ENCODE data around the gene MCL1.

Gene MCL1

DNA sequence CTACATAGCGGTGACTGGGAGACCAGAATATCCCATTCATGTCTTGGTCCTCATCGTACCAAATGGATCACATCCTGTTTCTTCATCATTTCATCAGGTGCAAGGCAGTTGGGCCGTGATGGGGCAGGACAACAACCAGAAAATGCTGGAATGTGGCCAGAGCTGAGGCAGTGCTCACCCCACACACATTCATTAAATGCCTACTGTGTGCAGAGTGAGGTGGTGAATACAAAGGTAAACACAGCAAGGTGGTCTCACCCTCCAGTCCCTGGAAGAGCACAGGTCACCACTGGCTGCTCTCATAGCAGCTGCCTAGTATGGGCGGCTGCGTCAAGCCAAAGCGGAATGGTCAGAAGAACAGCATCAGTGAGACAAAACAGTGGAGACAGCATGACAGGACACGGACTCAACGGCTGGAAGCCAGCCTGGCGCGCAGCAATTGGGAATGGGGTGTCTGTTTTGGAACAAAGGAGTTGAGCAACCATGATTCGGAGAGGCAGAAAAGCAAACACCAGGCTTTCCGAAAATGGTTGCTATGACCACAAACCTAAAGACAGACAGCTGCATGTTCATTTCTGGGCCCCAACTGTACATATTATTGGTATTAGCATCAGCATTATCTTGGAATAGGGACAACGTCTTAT is 35.8 kb downstream of the MCL1 start:
- Histone ChIP-seq H3K9ac (ENCODE audit: low read depth, low read length) (no peak overlapping the region), H3K9me3 (ENCODE audit: insufficient read depth, low read depth, low read length) (no peaks in the 10 kb centered on the region), H3K4me3 (ENCODE audit: low read length) (no peak overlapping the region), H3K27ac (ENCODE audit: low read length) (no peak overlapping the region), H3K36me3 (ENCODE audit: insufficient read depth, low read depth, low read length) (no peaks in the 10 kb centered on the region), H3K4me1 (ENCODE audit: insufficient read depth, low read length) (no peaks in the 10 kb centered on the region), H3K27me3 (ENCODE audit: insufficient read depth, low read length) (peaks cover 15% of the 10 kb centered on the region)

DNA sequence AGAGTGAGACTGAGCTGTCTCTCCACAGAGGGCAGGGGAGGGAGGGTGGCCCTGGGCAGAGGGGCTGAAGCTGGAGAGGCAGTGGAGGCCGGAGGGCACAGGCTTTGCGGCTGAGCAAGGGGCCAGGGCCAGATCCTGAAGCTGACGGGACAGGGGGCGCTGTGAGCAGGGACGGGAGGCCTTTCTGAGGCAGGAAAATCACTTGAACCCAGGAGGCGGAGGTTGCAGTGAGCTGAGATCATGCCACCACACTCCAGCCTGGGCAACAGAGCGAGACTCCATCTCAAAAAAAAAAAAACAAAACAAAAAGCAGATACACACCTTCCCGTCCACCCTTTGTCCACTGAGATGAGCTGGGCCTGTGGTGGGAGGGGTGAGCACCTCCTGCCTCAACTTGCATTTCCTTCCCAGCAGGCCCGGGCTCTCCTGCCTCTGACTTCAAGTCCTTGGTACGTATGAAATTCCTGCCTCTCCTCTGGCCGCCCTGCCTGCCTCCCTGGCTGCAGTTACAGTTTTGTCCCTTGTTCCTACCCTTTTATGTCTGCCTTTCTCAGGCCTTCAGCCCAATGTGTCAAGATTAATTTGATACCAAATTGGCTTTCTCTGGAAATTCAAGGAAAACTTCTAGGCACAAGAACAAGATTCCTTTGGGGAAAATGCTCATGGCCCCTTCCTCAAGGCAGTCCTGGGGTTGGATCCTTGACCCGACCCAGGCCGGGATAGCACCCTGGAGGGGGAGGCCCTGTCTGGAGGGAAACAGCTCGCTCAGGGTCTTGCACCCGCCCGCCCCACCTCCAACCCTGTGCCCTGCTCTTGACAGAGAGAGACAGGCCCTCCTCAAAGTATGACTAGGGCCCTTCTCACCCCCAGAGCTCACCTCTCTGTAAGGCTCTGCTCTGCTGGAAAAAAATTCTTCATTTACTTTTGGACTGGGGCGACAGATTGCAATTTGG is 41.4 kb downstream of the MCL1 start:
- Histone ChIP-seq H3K4me3 (ENCODE audit: low read length) (no peak overlapping the region), H3K9ac (ENCODE audit: low read depth, low read length) (peak overlapping the region; percentile 29; the same call in 1 of the 2 replicates), H3K27me3 (ENCODE audit: insufficient read depth, low read length) (no peaks in the 10 kb centered on the region), H3K36me3 (ENCODE audit: insufficient read depth, low read depth, low read length) (no peaks in the 10 kb centered on the region), H3K27ac (ENCODE audit: low read length) (no peak overlapping the region), H3K9me3 (ENCODE audit: insufficient read depth, low read depth, low read length) (no peaks in the 10 kb centered on the region), H3K4me1 (ENCODE audit: insufficient read depth, low read length) (peaks cover 5% of the 10 kb centered on the region)

DNA sequence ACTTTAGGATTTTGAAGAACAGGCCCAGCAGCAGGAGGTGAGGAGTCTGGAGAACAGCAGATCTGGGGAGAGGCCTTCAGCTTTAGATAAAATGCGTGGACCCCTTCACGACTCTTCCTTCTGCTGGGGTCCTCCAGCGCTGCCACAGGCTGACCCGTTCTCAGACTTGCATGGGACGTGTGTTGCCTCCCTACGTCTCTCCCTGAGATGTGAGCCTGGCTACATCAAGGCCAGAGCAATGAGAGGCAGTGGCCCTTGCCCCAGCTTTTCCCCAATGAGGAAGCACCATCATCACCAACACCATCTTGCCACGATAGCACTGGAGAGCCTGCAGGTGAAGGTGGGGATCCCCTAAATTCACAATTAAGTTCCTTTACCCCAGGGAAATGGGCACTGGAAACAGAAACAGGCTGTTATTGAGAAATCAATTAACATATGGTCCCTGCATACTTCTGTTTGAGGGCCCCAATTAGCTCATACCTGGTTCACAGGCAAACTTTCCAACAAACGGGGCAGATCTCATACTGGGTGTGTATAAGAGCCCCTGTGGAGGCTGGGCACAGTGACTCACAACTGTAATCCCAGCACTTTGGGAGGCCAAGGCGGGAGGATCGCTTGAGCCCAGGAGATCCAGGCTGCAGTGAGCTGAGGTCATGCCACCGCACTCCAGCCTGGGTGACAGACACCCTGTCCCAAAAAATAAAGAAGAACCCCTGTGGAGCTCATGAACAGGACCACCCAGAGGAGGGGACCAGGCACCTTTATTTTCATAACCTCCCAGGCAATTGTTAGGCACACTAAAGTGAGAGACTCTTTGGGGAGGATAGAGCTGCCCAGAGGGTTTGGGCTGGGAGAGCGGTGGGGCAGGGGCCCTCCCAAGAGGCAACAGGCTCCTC is 42.3 kb downstream of the MCL1 start:
- Histone ChIP-seq H3K27me3 (ENCODE audit: insufficient read depth, low read length) (no peaks in the 10 kb centered on the region), H3K27ac (ENCODE audit: low read length) (no peak overlapping the region), H3K36me3 (ENCODE audit: insufficient read depth, low read depth, low read length) (no peaks in the 10 kb centered on the region), H3K9me3 (ENCODE audit: insufficient read depth, low read depth, low read length) (no peaks in the 10 kb centered on the region), H3K4me3 (ENCODE audit: low read length) (no peak overlapping the region), H3K4me1 (ENCODE audit: insufficient read depth, low read length) (peaks cover 5% of the 10 kb centered on the region), H3K9ac (ENCODE audit: low read depth, low read length) (no peak overlapping the region)

DNA sequence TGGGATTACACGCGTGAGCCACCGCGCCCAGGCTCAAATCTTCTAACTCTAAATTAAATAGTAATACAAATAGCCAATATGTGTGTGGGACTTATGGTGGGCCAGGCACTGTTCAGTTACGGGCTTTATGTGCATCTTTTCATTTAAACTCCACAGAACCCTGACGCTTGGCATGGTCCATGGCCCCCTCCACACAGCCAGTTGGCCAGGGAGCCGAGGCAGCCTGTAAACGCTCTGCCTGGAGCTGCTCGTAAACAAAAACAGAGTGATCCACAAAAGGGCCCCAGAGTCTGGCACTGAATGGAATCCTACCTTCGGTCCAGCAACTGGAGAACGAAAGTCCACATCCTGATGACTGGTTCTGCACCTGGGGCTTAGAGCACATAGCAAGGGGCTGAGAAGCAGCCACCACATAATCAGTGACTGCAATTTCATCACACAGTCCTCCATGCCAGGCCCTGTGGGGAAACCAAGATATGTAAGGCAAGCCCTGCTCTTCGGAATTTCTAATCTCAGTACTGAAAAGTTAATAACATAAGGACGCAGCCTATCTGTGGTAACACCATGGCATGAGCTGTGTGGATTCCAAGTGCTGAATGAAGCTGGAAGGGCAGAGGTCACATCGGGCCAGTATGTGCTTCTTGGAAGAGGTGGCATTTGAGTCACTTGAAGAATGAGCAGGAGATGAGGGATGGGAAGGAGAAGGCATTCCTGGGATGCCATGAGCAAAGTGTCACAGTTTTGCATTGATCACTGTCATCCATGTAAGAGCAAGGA is 43.7 kb downstream of the MCL1 start:
- H3K27me3 ChIP-seq (ENCODE audit: insufficient read depth, low read length): no peaks in the 10 kb centered on the region
- peaks cover 5% of the 10 kb centered on the region for H3K4me1 ChIP-seq (ENCODE audit: insufficient read depth, low read length)
- no peak overlapping the region for H3K9ac ChIP-seq (ENCODE audit: low read depth, low read length)
- no peak overlapping the region for H3K27ac ChIP-seq (ENCODE audit: low read length)
- no peaks in the 10 kb centered on the region for H3K9me3 ChIP-seq (ENCODE audit: insufficient read depth, low read depth, low read length)
- no peak overlapping the region for H3K4me3 ChIP-seq (ENCODE audit: low read length)
- no peaks in the 10 kb centered on the region for H3K36me3 ChIP-seq (ENCODE audit: insufficient read depth, low read depth, low read length)

DNA sequence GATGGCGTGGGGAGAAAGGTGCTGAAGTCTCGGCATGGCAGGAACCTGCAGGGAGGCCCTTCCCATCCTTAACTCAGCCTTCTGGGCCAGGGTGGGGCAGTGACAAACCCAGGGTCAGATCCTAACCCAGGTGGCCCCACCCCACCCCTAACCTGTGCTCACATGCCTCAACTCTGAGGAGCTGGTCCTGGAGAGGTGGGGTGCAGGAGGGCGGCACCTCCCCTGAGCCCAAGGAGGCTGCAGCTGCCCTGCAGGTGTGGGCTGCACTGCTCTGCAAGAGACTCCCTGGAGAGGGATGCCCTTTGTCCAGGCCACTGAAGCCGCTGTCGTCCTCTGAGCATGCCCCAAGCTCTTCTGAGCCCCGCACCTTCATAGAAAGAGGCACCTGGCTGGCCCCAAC is 45.4 kb downstream of the MCL1 start:
- H3K9ac ChIP-seq (ENCODE audit: low read depth, low read length): no peak overlapping the region
- H3K27ac ChIP-seq (ENCODE audit: low read length): no peak overlapping the region
- no peaks in the 10 kb centered on the region for H3K36me3 ChIP-seq (ENCODE audit: insufficient read depth, low read depth, low read length)
- H3K4me3 ChIP-seq (ENCODE audit: low read length): no peak overlapping the region
- H3K4me1 ChIP-seq (ENCODE audit: insufficient read depth, low read length): peaks cover 5% of the 10 kb centered on the region
- no peaks in the 10 kb centered on the region for H3K27me3 ChIP-seq (ENCODE audit: insufficient read depth, low read length)
- no peaks in the 10 kb centered on the region for H3K9me3 ChIP-seq (ENCODE audit: insufficient read depth, low read depth, low read length)

DNA sequence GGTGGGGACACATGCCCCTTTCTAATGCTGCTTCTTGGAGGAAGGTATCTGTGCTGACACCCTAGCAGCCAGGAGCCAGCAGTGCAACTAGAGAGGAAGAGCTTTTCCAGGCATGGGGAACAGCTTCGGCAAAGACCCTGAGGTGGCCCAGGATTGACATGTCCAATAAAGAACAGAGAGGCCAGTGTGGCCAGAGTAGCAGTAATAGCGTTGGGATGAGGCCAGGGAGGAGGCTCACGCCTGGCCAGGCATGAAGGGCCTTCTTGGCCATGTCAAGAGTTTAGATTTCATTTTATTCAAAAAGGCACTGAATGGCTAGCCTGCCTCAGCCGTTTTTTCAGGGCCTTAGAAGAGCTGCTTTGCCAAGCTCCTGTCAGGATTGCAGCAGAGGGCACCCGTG is 46.5 kb downstream of the MCL1 start:
- H3K27ac ChIP-seq (ENCODE audit: low read length): no peak overlapping the region
- no peak overlapping the region for H3K9ac ChIP-seq (ENCODE audit: low read depth, low read length)
- H3K36me3 ChIP-seq (ENCODE audit: insufficient read depth, low read depth, low read length): no peaks in the 10 kb centered on the region

DNA sequence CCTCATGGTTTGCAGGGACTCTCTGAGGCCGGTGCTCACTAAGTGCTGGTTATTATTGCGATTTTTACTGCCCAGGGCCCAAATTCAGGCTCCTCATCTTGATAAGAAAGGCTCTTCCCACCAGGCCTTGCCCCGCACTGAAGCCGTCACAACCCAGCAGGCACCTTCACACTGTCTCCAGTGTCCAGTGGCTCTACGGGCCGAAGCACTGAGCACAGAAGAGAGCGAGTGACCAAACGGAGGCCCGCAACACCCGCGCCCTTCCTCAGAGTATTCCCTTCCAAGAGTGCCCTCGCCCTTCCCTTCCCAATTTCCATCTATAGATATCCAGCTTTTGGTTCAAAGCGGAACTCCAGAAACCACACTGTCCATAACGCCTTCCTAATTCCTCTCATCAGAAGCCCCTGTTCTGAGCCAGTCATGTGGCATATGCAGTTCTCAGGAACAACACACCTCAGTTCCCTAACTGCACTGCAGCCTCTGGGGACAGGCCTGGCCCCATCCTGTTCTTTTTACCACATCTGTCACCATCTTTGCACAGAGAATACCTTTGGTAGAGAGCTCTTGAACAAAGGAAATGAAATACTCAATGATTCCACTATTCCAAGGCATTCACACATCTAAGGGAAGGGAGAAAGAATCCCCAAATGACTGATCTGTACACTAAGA is 48.8 kb downstream of the MCL1 start:
- H3K27ac ChIP-seq (ENCODE audit: low read length): no peak overlapping the region
- no peaks in the 10 kb centered on the region for H3K36me3 ChIP-seq (ENCODE audit: insufficient read depth, low read depth, low read length)
- no peaks in the 10 kb centered on the region; the same call in 1 of the 2 replicates for H3K4me1 ChIP-seq (ENCODE audit: insufficient read depth, low read length)
- H3K9ac ChIP-seq (ENCODE audit: low read depth, low read length): no peak overlapping the region
- H3K27me3 ChIP-seq (ENCODE audit: insufficient read depth, low read length): no peaks in the 10 kb centered on the region
- no peaks in the 10 kb centered on the region for H3K9me3 ChIP-seq (ENCODE audit: insufficient read depth, low read depth, low read length)
- no peak overlapping the region for H3K4me3 ChIP-seq (ENCODE audit: low read length)

More for the DNA sequence above, 46.5 kb downstream of the MCL1 start:
- Histone ChIP-seq H3K4me3 (ENCODE audit: low read length) (no peak overlapping the region), H3K4me1 (ENCODE audit: insufficient read depth, low read length) (peaks cover 5% of the 10 kb centered on the region; the same call in 1 of the 2 replicates), H3K9me3 (ENCODE audit: insufficient read depth, low read depth, low read length) (no peaks in the 10 kb centered on the region), H3K27me3 (ENCODE audit: insufficient read depth, low read length) (no peaks in the 10 kb centered on the region)

DNA sequence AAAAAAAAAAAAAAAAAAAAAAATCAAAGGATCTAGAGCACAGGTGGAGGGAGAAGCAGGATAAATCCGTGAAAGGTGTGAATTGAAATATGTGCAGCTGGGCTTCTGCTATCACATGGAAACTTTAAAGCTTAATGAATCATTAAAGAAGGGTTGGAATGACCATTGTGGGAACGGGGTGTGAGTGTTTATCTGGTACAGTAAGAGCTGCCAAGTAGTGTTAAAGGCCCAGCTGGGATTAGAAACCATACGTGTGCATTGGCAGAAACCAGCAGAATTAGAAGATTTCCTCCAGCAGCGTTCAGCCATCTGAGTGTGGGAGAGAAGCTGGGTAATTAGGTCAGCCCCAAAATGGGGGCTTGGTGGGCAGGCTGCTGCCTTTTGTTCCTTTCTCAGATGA is 50.4 kb downstream of the MCL1 start:
- H3K36me3 ChIP-seq (ENCODE audit: insufficient read depth, low read depth, low read length): no peaks in the 10 kb centered on the region
- no peaks in the 10 kb centered on the region for H3K9me3 ChIP-seq (ENCODE audit: insufficient read depth, low read depth, low read length)
- no peak overlapping the region for H3K27ac ChIP-seq (ENCODE audit: low read length)
- H3K9ac ChIP-seq (ENCODE audit: low read depth, low read length): no peak overlapping the region
- no peak overlapping the region for H3K4me3 ChIP-seq (ENCODE audit: low read length)
- H3K4me1 ChIP-seq (ENCODE audit: insufficient read depth, low read length): no peaks in the 10 kb centered on the region
- no peaks in the 10 kb centered on the region for H3K27me3 ChIP-seq (ENCODE audit: insufficient read depth, low read length)

DNA sequence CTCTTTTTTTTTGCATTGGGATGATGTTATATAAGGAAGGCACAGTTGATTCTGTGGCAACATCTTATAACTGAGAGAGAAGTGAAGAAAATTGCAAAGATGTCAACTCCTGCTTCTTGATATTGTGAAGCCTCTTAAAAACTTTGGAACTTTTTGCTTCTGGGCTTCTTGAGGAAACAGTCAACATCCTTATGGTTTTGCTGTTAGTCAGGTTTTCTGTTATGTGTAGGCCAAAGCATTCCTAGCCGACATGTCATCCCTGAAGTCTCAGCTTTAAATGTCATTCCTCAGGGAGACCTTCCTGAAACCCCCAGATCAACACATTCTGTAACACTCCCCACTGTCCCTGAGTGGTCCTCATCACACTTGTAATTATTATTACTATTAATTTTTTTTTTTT is 51.2 kb downstream of the MCL1 start:
- Histone ChIP-seq H3K27ac (ENCODE audit: low read length) (no peak overlapping the region), H3K9ac (ENCODE audit: low read depth, low read length) (no peak overlapping the region), H3K4me3 (ENCODE audit: low read length) (no peak overlapping the region)

DNA sequence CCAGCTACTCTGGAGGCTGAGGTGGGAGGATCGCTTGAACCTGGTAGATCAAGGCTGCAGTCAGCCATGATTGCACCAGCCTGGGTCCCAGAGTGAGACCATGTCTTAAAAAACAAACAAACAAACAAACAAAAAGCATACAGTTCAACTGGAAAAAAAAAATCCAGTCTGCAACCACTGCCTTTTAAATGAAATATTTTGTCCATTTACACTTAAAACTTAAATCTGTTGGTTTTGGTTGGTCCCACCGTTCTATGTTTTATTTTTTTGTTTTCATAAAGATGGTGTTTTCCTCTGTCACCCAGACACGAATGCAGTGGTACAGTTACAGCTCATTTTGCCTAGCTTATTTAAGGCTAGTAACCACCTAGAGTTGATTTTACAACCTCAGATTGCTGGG is 54.1 kb downstream of the MCL1 start:
- no peaks in the 10 kb centered on the region for H3K9me3 ChIP-seq (ENCODE audit: insufficient read depth, low read depth, low read length)
- H3K9ac ChIP-seq (ENCODE audit: low read depth, low read length): no peak overlapping the region
- H3K4me3 ChIP-seq (ENCODE audit: low read length): no peak overlapping the region
- H3K27ac ChIP-seq (ENCODE audit: low read length): no peak overlapping the region
- H3K27me3 ChIP-seq (ENCODE audit: insufficient read depth, low read length): no peaks in the 10 kb centered on the region
- no peaks in the 10 kb centered on the region for H3K36me3 ChIP-seq (ENCODE audit: insufficient read depth, low read depth, low read length)
- no peaks in the 10 kb centered on the region for H3K4me1 ChIP-seq (ENCODE audit: insufficient read depth, low read length)

More for the DNA sequence above, 51.2 kb downstream of the MCL1 start:
- no peaks in the 10 kb centered on the region for H3K27me3 ChIP-seq (ENCODE audit: insufficient read depth, low read length)
- H3K4me1 ChIP-seq (ENCODE audit: insufficient read depth, low read length): no peaks in the 10 kb centered on the region
- H3K9me3 ChIP-seq (ENCODE audit: insufficient read depth, low read depth, low read length): no peaks in the 10 kb centered on the region
- no peaks in the 10 kb centered on the region for H3K36me3 ChIP-seq (ENCODE audit: insufficient read depth, low read depth, low read length)

Data from iPS-20b (cell line).